ENCODE results near the gene ABHD8. TPM values are rescaled to one million over a fixed set of nuclear protein-coding genes. Genes with fewer than 3 reads are reported as not detected.

ABHD8 gene
- total RNA-seq, 1 donor from 2014 or later = 6.1 TPM

- peaks cover 9% of the 10 kb centered on the region for H3K27me3 ChIP-seq (ENCODE audit: control insufficient read depth, insufficient read depth, low read length)
- H3K36me3 ChIP-seq (ENCODE audit: control insufficient read depth, insufficient read depth, low read length) = no peaks in the 10 kb centered on the region
- peak overlapping the region; percentile 46 for H3K4me3 ChIP-seq (ENCODE audit: low read depth, low read length)
- peak; percentile 85 for TF ChIP-seq CTCF (IDR thresholded peaks at IDR 0.05; ENCODE audit: insufficient read depth, low read length, severe bottlenecking)
- peak; percentile 80 for DNase-seq (ENCODE audit: low read depth)
- peak; percentile 55 for FAIRE-seq
Measured at GRCh38 chr19:17327654-17328516, 24.7 kb upstream of the ABHD8 start.

GRCh38 chr19:17327068-17327653, 23.9 kb upstream of the ABHD8 start:
- Histone ChIP-seq H3K36me3 (ENCODE audit: control insufficient read depth, insufficient read depth, low read length) (peaks cover 1% of the 10 kb centered on the region), H3K4me3 (ENCODE audit: low read depth, low read length) (no peak overlapping the region), H3K27me3 (ENCODE audit: control insufficient read depth, insufficient read depth, low read length) (peaks cover 9% of the 10 kb centered on the region)
- FAIRE-seq (no peak), DNase-seq (ENCODE audit: low read depth) (no peak)
- no peak for TF ChIP-seq CTCF (IDR thresholded peaks at IDR 0.05; ENCODE audit: insufficient read depth, low read length, severe bottlenecking)

- Histone ChIP-seq H3K4me3 (ENCODE audit: low read depth, low read length) (no peak overlapping the region), H3K27me3 (ENCODE audit: control insufficient read depth, insufficient read depth, low read length) (peaks cover 9% of the 10 kb centered on the region), H3K36me3 (ENCODE audit: control insufficient read depth, insufficient read depth, low read length) (peaks cover 5% of the 10 kb centered on the region)
- FAIRE-seq (no peak), DNase-seq (ENCODE audit: low read depth) (no peak)
- TF ChIP-seq CTCF (IDR thresholded peaks at IDR 0.05; ENCODE audit: insufficient read depth, low read length, severe bottlenecking) = no peak
Measured at GRCh38 chr19:17326595-17326966, 23.4 kb upstream of the ABHD8 start.

- DNase-seq (ENCODE audit: low read depth) = no peak
- peaks cover 9% of the 10 kb centered on the region for H3K27me3 ChIP-seq (ENCODE audit: control insufficient read depth, insufficient read depth, low read length)
- FAIRE-seq = no peak
- no peak for TF ChIP-seq CTCF (IDR thresholded peaks at IDR 0.05; ENCODE audit: insufficient read depth, low read length, severe bottlenecking)
- H3K4me3 ChIP-seq (ENCODE audit: low read depth, low read length) = no peak overlapping the region
- peaks cover 7% of the 10 kb centered on the region for H3K36me3 ChIP-seq (ENCODE audit: control insufficient read depth, insufficient read depth, low read length)
Measured at GRCh38 chr19:17325881-17326594, 22.8 kb upstream of the ABHD8 start.

- no peak for FAIRE-seq
- Histone ChIP-seq H3K27me3 (ENCODE audit: control insufficient read depth, insufficient read depth, low read length) (peaks cover 7% of the 10 kb centered on the region), H3K4me3 (ENCODE audit: low read depth, low read length) (no peak overlapping the region), H3K36me3 (ENCODE audit: control insufficient read depth, insufficient read depth, low read length) (peaks cover 12% of the 10 kb centered on the region)
- TF ChIP-seq CTCF (IDR thresholded peaks at IDR 0.05; ENCODE audit: insufficient read depth, low read length, severe bottlenecking) = no peak
- no peak for DNase-seq (ENCODE audit: low read depth)
Measured at GRCh38 chr19:17325133-17325532, 21.9 kb upstream of the ABHD8 start.

All from bronchial epithelial cell (primary cell).